HT-29 (cell line): Measurements from ENCODE around the gene KCNN3. TPM values are rescaled to one million over a fixed set of nuclear protein-coding genes. Genes with fewer than 3 reads are reported as not detected.

ENCODE experiments used
- DNase-seq: peaks from one replicate; pipeline ENCODE4 v3.0.0-alpha.2; 2015; ENCODE audit warnings: low spot score
- total RNA-seq: library from RNA; depleted of rRNA; stranded (reverse); fragments of >200 nt; shearing (Covaris generic); gene quantifications from 2 replicates; pipeline ENCODE4 v1.2.3, GENCODE V29; 2014

The KCNN3 gene
- total RNA-seq, 1 experiment from 2014 or later = not detected

DNA sequence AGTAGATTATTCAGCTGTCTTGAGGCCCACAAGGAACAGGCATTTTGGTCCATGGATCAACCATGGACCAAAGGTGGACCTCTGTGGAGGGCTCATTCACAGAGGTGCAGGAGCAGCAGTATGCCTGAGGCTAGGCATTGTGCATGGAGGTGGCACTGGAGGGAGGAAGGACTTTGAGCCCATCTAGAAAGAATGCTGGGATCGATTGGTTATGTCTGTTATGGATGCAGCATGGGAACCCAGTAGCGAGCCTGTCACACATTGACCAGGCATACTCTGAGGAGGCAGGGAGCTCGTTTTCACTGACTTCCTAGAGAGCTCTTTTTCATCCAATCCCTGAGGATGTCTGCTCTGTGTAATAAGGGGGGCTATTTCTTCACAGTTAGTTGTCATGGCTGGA is 75.5 kb downstream of the KCNN3 start:
- no peak for DNase-seq

- no peak for DNase-seq
Measured at GRCh38 chr1:154793685-154794084, 76.4 kb downstream of the KCNN3 start.

- DNase-seq = no peak
Measured at GRCh38 chr1:154792899-154793298, 77.2 kb downstream of the KCNN3 start.

- no peak for DNase-seq
Measured at GRCh38 chr1:154791292-154792166, 78.6 kb downstream of the KCNN3 start.

DNA sequence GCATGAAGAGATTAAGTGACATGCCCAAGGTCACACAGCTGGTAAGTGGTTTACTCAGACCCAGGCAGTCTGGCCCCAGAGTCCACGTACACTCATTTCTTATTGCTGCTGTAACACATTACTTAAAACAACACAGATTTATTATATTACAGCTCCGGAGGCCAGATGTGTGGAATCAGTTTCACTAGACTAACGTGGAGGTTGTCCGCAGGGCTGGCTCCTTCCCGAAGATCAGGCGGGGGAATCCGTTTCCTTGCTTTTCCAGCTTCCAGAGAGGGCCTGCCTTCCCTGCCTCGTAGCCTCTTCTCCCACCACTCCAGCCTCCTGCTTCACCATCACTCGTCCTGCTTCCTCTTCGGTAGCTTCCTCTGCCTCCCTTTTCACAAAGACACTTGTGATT is 81.2 kb downstream of the KCNN3 start:
- DNase-seq = no peak

DNA sequence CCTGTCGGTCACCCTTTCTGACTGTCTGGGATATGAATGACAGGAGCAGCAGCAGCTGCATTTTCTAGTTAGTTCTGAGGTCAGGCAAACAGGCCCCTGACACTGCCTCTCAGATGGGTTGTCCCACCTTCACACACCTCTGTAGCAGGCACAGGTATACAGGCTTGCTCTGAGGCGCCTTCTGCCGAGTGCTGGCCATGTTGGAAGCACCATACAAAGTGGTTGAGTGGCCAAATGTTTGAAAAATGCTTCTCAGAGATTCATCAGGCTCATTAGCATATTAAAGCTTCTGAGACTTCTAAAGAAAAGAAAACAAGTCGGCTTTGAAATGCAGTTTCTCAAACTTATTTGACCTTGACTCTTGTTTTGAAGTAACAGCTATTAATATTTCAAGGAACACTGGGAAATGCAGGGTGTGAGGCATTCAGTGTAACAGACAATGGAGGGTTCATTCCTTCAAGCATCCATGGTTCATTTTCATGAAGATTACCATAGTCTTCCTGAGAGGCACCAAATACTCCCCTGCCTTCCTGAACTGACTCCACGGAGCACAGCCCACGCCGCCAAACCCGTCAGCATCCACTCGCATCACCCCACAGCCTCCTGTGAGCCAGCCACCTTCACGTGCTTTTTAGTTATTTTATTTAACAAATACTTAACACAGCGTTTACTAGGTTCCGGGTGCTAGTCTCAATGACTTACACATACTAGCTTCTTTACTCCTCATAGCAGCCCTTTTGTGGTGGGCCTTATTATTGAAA is 81.8 kb downstream of the KCNN3 start:
- DNase-seq = no peak

- DNase-seq = no peak
Measured at GRCh38 chr1:154786804-154787570, 83.1 kb downstream of the KCNN3 start.

DNA sequence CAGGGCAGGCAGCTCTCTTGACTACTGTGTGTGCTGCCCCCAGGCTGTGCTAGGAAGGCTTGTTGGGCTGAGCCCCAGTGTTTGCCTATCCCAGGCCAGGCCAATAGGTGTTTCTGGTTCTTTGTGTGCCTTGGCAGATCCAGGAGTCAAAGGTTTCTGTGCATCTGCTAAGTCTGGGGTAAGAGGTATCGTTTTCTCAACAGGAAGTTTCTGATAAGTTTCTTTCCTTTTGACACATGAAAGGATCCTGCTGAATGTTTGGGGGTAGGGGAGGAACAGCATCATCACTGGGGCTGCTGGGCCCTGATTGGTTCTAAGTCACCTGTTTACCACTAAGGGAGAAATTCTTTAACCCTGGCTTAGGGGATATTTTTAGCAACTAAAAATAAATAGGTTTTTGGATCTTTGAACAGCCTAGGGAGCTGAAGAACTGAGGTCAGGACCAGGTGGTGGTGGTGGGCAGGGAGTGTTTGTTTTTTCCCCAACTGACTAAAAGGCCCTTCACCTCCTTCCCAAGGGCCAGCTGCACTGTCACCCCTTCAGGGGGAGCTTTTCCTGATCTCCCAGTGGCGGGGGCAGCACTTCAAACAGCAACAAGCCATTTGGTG is 85.1 kb downstream of the KCNN3 start:
- no peak for DNase-seq

DNA sequence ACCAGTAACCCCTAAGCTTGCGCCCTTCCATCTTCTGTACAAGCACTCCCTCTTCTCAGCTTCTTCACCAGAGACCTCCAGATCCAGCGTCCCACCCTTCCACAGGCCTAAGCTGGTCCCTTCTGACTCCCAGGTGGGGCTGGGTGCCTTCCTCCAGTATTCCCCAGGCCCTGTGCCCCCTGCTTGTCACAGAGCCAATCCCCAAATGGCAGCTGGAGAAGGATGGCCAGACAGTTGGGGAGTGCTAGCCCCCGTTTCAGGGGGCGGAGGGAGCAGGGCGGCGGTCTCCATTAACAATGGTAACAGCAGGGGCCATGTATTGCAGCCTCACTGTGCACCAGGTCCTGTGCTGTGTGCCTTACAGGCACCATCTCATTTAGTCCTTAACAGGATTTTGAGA is 85.7 kb downstream of the KCNN3 start:
- no peak for DNase-seq

GRCh38 chr1:154783976-154784375 is 86.1 kb downstream of the KCNN3 start:
- no peak for DNase-seq

- no peak for DNase-seq
Measured at GRCh38 chr1:154780541-154780940, 89.5 kb downstream of the KCNN3 start.

DNA sequence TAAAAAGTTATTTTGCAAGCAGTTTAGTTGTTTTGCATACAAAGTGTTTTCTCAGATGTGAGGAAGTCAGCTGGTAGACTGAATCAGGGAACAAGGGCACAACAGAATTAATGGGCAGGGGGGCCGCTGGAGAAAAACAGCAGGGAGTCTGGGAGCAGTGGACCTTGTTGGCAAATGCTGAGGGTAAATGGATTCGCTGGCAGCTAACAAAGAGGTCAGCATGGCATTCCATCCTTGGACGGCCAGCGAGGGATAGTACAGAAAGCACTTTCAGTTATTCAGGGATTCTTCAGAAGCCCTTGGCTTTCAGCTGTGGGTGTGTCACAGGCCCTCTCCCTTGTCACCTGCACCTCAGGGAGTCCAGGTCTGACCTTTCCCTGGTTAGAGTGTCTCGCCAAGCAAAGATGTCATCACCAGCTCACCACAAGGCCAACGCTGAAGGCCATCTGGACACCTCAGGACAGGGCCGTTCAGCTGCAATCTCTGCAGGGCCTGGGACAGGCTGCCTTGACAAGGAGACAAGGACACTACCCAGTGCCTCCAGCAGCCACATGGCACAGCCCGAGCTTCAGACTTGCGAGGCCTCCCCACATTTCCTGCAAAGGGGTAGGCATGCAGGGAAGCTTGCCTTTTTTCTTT is 90.4 kb downstream of the KCNN3 start:
- no peak for DNase-seq

DNA sequence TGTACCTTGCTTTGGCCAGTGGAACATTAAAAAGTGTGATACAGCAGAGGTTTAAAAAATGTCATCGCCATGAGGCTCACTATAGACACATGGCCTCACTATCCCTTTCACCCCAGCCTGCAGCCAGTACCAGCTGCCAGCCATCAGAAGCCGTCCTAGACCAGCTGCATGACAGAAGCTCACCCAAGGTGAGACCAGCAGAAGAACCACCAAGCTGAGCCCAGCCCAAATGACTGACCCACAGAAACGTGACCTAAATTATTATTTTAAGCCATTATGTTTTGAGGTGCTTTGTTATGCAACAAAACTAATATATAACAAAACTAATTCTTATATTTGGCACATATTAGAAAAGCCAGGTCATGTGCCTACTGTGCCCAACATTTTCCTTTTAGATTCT is 91.1 kb downstream of the KCNN3 start:
- DNase-seq = no peak

- no peak for DNase-seq
Measured at GRCh38 chr1:154778275-154778674, 91.8 kb downstream of the KCNN3 start.

DNA sequence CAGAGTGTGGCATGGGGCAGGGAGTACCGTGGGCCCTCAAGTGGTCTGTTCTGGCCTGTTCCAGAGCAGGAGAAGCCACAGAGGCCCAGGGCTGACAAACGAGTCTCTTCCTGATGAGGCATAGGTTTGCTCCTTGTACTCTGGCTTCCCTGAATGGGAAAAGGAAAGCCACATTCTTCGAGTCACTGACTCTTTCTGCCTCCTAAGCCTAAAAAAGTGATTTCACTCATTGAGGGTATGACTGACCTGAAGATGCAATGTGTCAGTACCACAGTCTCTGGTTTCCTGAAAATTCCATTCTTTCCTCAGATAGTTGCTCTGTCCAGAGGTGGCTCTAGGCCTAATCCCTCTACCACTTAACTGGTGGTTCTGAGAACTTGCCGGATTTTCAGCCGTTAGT is 92.3 kb downstream of the KCNN3 start:
- DNase-seq = no peak

GRCh38 chr1:154777154-154777553 is 92.9 kb downstream of the KCNN3 start:
- no peak for DNase-seq

- no peak for DNase-seq
Measured at GRCh38 chr1:154775621-154776605, 94.2 kb downstream of the KCNN3 start.

DNA sequence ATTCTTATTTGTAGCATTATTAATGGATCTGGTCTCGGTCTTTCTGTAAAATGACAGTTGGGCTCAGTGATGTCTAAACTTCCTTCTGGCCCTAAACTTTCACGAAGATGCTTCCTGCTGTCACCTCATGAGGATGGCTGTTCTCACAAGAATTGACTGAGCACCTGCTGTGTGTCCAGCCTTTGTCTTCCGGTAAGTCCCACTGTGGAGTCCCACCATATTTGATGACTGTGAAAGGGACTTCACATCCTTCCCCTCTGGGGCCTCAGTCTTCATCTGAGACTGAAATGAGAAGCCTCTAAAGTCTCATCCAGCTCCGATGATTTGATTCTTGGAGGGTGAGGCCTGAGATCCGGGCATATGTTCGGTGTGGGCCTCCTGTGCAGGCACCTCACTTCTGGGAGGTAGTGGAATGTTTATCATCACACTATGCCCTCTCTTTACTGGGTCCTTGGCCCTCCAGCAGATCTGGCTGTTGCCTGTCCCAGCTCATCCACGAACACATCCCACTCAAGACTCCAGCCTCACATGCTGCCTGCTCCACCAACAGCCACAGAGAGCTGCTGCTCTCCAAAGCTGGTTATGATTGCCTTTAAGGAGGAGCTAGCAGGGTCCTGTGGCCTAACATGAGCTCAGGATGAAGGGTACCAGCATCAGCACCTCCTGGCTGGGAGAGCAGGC is 95.8 kb downstream of the KCNN3 start:
- no peak for DNase-seq

- no peak for DNase-seq
Measured at GRCh38 chr1:154773551-154773950, 96.5 kb downstream of the KCNN3 start.
